HEK293 (cell line): ENCODE measurements around the gene PGAM5.

Source experiments
- TRIM28 ChIP-seq: IDR thresholded peaks from 2 replicates; pipeline ENCODE4 v1.6.1; 2011; ENCODE audit warnings: low read length, control low read depth, borderline replicate concordance
- TF ChIP-seq, protein P1 (sequence below): fragments of 450-650 bp; formaldehyde crosslinking; IDR thresholded peaks from 2 replicates; pipeline ENCODE4 v1.5.1; 2016; ENCODE audit warnings: missing biosample characterization, missing genetic modification characterization
- TF ChIP-seq, protein P2 (sequence below): fragments of 450-650 bp; formaldehyde crosslinking; IDR thresholded peaks from 2 replicates; pipeline ENCODE4 v1.5.1; 2016; ENCODE audit warnings: missing biosample characterization, missing genetic modification characterization

DNA sequence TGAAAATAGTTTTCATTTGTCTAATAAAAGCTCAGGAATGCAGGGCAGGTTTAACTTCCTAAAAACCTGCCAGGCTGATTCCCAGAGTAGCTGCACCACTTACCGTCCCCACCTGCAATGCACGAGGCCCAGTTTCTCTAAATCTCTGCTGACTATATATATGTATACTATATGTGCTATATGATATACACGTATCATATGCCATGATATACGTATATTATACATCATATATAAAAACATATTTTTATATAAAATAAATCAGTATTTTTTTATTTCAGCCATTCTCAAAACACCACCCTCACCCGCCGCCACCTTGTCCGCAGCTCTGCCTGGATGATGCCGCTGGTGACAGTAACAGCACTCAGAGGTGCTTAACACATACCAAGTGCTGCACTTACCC lies 48.7 kb downstream of the PGAM5 start:
- TF ChIP-seq, protein P1, sequence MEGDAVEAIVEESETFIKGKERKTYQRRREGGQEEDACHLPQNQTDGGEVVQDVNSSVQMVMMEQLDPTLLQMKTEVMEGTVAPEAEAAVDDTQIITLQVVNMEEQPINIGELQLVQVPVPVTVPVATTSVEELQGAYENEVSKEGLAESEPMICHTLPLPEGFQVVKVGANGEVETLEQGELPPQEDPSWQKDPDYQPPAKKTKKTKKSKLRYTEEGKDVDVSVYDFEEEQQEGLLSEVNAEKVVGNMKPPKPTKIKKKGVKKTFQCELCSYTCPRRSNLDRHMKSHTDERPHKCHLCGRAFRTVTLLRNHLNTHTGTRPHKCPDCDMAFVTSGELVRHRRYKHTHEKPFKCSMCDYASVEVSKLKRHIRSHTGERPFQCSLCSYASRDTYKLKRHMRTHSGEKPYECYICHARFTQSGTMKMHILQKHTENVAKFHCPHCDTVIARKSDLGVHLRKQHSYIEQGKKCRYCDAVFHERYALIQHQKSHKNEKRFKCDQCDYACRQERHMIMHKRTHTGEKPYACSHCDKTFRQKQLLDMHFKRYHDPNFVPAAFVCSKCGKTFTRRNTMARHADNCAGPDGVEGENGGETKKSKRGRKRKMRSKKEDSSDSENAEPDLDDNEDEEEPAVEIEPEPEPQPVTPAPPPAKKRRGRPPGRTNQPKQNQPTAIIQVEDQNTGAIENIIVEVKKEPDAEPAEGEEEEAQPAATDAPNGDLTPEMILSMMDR (tag by site-specific recombination) = no peak
- TF ChIP-seq TRIM28 = no peak
- TF ChIP-seq, protein P2, sequence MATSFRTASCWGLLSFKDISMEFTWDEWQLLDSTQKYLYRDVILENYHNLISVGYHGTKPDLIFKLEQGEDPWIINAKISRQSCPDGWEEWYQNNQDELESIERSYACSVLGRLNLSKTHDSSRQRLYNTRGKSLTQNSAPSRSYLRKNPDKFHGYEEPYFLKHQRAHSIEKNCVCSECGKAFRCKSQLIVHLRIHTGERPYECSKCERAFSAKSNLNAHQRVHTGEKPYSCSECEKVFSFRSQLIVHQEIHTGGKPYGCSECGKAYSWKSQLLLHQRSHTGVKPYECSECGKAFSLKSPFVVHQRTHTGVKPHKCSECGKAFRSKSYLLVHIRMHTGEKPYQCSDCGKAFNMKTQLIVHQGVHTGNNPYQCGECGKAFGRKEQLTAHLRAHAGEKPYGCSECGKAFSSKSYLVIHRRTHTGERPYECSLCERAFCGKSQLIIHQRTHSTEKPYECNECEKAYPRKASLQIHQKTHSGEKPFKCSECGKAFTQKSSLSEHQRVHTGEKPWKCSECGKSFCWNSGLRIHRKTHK (tag by site-specific recombination) = no peak
